Muscle of back (tissue), 11 donors: ENCODE results near the gene COPS6. TPM values are rescaled to one million over a fixed set of nuclear protein-coding genes. Genes with fewer than 3 reads are reported as not detected.
A peak's percentile ranks its signal among the peaks of the same experiment; 100 is the strongest.
"Not testable (repeated sequence)": the region's sequence is repeated elsewhere in the genome, so short reads cannot be mapped to it uniquely, and the experiment has no call there.

Source experiments
- DNase-seq, 3 donors: peaks; one replicate each; pipeline versions ENCODE4 v3.0.0 to v3.0.0-alpha.2; 2013
- polyA plus RNA-seq, 10 donors: library from polyadenylated mRNA; unstranded; fragments of 120-200 nt; gene quantifications; one replicate each; pipeline ENCODE4 v1.2.1, GENCODE V29; 2013; ENCODE audit not compliant: insufficient read length in 10 of 10

COPS6 gene
- polyA plus RNA-seq, 10 donors: 83.6 to 105 (median 86.3) TPM

DNA sequence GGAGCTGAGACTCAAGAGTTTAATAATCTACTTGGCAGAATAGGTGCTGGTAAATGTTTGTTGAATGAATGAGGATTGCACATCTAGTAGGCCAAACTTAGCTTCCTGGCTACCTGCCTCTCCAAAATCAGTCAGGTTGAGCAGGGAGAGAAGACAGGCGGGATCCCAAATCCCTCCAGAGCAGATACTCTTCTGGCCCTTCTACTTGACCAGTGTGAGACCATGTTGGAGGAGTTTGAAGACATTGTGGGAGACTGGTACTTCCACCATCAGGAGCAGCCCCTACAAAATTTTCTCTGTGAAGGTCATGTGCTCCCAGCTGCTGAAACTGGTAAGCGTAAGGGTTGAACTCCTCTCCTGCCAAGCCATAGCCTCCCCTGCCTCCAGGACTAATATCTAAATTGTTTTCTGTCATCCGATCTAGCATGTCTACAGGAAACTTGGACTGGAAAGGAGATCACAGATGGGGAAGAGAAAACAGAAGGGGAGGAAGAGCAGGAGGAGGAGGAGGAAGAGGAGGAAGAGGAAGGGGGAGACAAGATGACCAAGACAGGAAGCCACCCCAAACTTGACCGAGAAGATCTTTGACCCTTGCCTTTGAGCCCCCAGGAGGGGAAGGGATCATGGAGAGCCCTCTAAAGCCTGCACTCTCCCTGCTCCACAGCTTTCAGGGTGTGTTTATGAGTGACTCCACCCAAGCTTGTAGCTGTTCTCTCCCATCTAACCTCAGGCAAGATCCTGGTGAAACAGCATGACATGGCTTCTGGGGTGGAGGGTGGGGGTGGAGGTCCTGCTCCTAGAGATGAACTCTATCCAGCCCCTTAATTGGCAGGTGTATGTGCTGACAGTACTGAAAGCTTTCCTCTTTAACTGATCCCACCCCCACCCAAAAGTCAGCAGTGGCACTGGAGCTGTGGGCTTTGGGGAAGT is 35.8 kb downstream of the COPS6 start:
- DNase-seq: no peak

GRCh38 chr7:100126239-100126930 is 37.6 kb downstream of the COPS6 start:
- DNase-seq: no peak

DNA sequence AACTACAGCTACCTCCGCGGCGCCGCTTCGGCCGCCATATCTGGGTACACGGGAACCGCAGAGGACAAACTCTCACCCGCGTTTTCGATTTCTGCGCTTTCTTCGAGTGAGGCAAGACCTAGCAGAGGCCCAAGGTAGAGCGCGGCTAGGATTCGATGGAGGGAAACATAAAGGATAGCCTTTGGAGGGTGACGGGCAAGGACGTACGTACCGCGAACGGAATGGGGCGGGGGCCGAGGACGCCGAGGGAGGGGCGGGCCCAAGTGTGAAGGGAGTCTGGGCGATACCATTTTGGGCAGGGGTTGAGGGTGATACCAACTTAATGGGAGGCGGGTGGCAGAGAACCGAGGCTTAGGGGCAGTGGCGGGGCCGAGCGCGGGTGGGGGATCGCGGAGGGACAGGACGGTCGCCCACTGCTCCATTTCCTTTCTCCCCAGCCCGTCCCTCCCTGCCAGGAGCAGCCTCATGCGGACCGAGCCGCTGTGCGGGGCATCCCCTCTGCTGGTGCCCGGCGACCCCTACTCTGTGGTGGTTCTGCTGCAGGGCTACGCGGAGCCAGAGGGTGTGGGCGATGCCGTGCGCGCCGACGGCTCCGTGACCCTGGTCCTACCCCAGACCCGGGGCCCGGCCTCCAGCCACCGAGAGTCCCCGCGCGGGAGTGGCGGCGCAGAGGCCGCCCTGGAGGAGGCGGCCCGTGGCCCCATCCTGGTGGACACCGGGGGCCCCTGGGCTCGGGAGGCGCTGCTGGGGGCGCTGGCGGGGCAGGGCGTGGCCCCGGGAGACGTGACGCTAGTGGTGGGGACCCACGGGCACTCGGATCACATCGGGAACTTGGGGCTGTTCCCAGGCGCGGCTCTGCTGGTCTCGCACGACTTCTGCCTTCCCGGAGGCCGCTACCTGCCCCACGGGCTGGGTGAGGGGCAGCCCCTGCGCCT is 38.4 kb downstream of the COPS6 start, which contains the start of gene MBLAC1:
TSS of gene MBLAC1 (plus strand) at position 37 of the 935 bp plus-strand sequence. CDS start at position 466, 429 bp downstream.
- peak; percentile 94 to 97 (median 95) for DNase-seq

GRCh38 chr7:100127866-100128636 is 39.3 kb downstream of the COPS6 start:
- peak in 1 of 3 donors; percentile 78 for DNase-seq

GRCh38 chr7:100128637-100128963 is 39.8 kb downstream of the COPS6 start:
- no peak for DNase-seq

GRCh38 chr7:100130220-100130607 is 41.4 kb downstream of the COPS6 start:
- not testable (repeated sequence) for DNase-seq

- peak in 2 of 3 donors; percentile 75 to 88 for DNase-seq
Measured at GRCh38 chr7:100130608-100131453, 42.1 kb downstream of the COPS6 start.

DNA sequence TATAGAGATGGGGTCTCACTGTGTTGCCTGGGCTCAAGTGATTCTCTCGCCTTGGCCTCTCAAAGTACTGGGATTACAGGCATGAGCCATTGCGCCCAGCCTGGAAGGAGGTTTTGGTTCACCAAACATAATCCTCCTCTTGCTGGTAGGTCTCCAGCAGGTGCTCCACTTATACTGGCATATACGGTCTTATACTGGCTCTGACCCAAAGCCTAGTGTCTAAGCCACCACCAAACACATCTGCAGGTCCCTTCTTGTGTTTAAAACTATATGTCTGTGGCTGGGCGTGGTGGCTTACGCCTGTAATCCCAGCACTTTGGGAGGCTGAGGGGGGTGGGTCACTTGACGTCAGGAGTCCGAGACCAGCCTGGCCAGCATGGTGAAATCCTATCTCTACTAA is 43.4 kb downstream of the COPS6 start:
- no peak for DNase-seq

GRCh38 chr7:100132697-100133151 is 44.0 kb downstream of the COPS6 start:
- DNase-seq: peak in 2 of 3 donors; percentile 59 to 72

GRCh38 chr7:100137851-100138760 is 49.3 kb downstream of the COPS6 start:
- no peak for DNase-seq

DNA sequence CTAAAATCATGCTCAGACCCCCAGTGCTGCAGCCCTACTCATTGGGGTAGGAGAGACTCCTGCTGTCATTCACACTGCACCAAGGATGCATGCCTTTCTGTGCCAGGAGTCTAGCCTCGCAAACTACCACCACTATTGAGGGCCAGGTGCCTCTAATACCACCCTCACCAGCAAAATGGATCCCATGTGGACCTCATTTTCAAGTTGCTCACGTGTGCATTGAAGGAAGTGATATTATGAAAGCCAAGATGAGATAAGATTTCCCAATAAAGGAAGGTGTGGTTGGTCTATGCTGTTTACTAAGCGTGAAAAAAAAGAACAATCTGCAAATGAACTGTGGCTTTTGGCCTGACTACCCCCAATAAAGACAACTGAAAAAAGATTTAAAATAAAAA is 52.8 kb downstream of the COPS6 start:
- DNase-seq: no peak

Other genes with a start within 250 kb of the COPS6 start
- gene OR2AE1, start 211.9 kb upstream of the COPS6 start, polyA plus RNA-seq: under 1 TPM in 1 of 10 donors, not detected in 9; 0.14 TPM
- gene TRIM4, start 169.4 kb upstream of the COPS6 start, polyA plus RNA-seq: 10 to 100 TPM; 14.6 to 19.5 (median 16.6) TPM
- under 1 TPM; 0.18 to 0.63 (median 0.41) TPM for gene GJC3, start 159.3 kb upstream of the COPS6 start, polyA plus RNA-seq
- 1 to 10 TPM in 4 of 10 donors, under 1 TPM in 6; 0.56 to 1.3 (median 0.82) TPM for gene AZGP1, start 112.9 kb upstream of the COPS6 start, polyA plus RNA-seq
- 10 to 100 TPM; 18.3 to 34.5 (median 31.2) TPM for gene ZKSCAN1, start 73.4 kb upstream of the COPS6 start, polyA plus RNA-seq
- 10 to 100 TPM; 10.3 to 16.7 (median 13.9) TPM for gene ZSCAN21, start 39.2 kb upstream of the COPS6 start, polyA plus RNA-seq
- 10 to 100 TPM; 21.1 to 31.0 (median 26.7) TPM for gene ZNF3, start 7.2 kb upstream of the COPS6 start, polyA plus RNA-seq
- 10 to 100 TPM; 57.2 to 96.4 (median 66.4) TPM for gene MCM7, start 12.4 kb downstream of the COPS6 start, polyA plus RNA-seq
- gene AP4M1, start 12.7 kb downstream of the COPS6 start, polyA plus RNA-seq: 10 to 100 TPM; 16.1 to 25.5 (median 19.3) TPM
- gene TAF6, start 30.4 kb downstream of the COPS6 start, polyA plus RNA-seq: 10 to 100 TPM; 30.8 to 40.0 (median 34.1) TPM
- 10 to 100 TPM; 28.1 to 53.4 (median 38.3) TPM for gene CNPY4, start 30.7 kb downstream of the COPS6 start, polyA plus RNA-seq
- gene MBLAC1, start 38.0 kb downstream of the COPS6 start, polyA plus RNA-seq: 1 to 10 TPM in 4 of 10 donors, under 1 TPM in 6; 0.44 to 1.5 (median 0.95) TPM
- gene LAMTOR4, start 59.9 kb downstream of the COPS6 start, polyA plus RNA-seq: 10 to 100 TPM; 48.3 to 81.1 (median 61.8) TPM
- gene TRAPPC14, start 69.8 kb downstream of the COPS6 start, polyA plus RNA-seq: 10 to 100 TPM in 7 of 10 donors, 1 to 10 TPM in 3; 9.6 to 12.9 (median 10.7) TPM
- gene GAL3ST4, start 79.6 kb downstream of the COPS6 start, polyA plus RNA-seq: 10 to 100 TPM in 8 of 10 donors, 1 to 10 TPM in 2; 8.6 to 14.4 (median 11.0) TPM
- 1 to 10 TPM; 4.0 to 8.6 (median 5.9) TPM for gene GPC2, start 88.4 kb downstream of the COPS6 start, polyA plus RNA-seq
- gene STAG3, start 88.9 kb downstream of the COPS6 start, polyA plus RNA-seq: 10 to 100 TPM in 7 of 10 donors, 1 to 10 TPM in 3; 8.4 to 25.7 (median 12.6) TPM
- 10 to 100 TPM in 1 of 10 donors, 1 to 10 TPM in 9; 2.6 to 11.6 (median 4.7) TPM for gene PVRIG, start 131.0 kb downstream of the COPS6 start, polyA plus RNA-seq
- gene SPDYE3, start 218.7 kb downstream of the COPS6 start, polyA plus RNA-seq: 1 to 10 TPM; 4.4 to 7.2 (median 5.6) TPM